ENCODE measurements around the gene RNGTT. TPM values are rescaled to one million over a fixed set of nuclear protein-coding genes. Genes with fewer than 3 reads are reported as not detected.

Gene RNGTT
- total and polyA plus RNA-seq, 12 donors, result 2.6 to 29.6 (median 14.2) TPM

DNA sequence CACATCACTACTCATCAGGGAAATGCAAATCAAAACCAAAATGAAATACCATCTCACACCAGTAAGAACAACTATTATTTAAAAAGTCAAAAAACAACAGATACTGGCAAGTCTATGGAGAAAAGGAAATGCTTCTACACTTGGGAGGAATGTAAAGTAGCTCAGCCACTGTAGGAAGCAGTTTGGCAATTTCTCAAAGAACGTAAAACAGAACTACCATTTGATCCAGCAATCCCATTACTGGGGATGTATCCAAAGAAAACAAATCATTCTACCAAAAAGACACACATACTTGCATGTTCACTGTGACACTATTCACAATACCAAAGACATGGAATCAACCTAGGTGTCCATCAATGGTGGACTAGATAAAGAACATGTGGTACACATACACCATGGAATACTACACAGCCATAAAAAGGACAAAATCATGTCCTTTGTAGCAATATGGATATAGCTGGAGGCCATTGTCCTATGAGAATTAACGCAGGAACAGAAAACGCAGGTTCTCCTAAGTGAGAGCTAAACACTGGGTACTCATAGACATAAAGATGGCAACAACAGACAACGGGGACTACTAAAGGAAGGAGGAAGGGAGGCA is 260.4 kb downstream of the RNGTT start:
- intact Hi-C loops (cut with DNase I), result no loop called here
- Histone ChIP-seq H3K27ac (no peak overlapping the region), H3K27me3 (no peaks in the 10 kb centered on the region), H3K4me3 (no peak overlapping the region), H3K9me3 (replicated peaks in 1 of 3) (no peaks in the 10 kb centered on the region), H3K4me1 (replicated peaks in 1 of 2) (peaks cover 0 to 13% of the 10 kb centered on the region in 2 donors), H3K36me3 (replicated peaks in 1 of 2) (no peaks in the 10 kb centered on the region)
- DNase-seq, result no peak
- TF ChIP-seq CTCF (IDR thresholded peaks at IDR 0.05) (no peak), POLR2A (IDR thresholded peaks at IDR 0.05) (no peak)
- WGBS, 4 donors, result 88 to 98% (median 97%) methylated on average over 4 of the region's 4 CpGs

DNA sequence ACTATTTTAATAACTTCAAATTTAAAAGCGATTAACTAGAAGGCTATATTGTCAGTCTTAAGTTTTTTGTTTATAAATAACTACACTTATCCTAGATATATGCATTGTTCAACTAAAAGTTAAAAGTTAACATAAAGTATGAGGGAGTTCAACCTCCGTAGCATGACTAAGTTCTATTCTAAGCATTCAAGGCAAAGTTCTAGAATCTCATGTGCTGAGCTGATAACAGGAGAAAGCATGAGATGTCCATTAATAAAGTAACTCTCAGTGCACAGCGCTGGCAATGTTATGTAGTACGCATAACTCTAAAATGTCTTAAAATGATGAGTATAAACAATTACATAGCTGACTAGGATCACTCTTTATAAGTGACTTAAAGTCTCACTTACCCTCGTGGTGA is 264.8 kb downstream of the RNGTT start:
- Histone ChIP-seq H3K4me3 (no peak overlapping the region), H3K4me1 (replicated peaks in 1 of 2) (peaks cover 0 to 4% of the 10 kb centered on the region in 2 donors), H3K36me3 (replicated peaks in 1 of 2) (no peaks in the 10 kb centered on the region), H3K9me3 (replicated peaks in 1 of 3) (no peaks in the 10 kb centered on the region), H3K27ac (no peak overlapping the region), H3K27me3 (no peaks in the 10 kb centered on the region)
- intact Hi-C loops (cut with DNase I), result loop anchor here in 1 of 2 donors (10.0 kb wide), 1 partner anchor 646 kb away; no protein-coding TSS in a partner anchor
- TF ChIP-seq POLR2A (IDR thresholded peaks at IDR 0.05), result no peak
- TF ChIP-seq CTCF (IDR thresholded peaks at IDR 0.05), result no peak
- DNase-seq, result no peak
- 91 to 94% (median 92%) methylated on average over 5 of the region's 5 CpGs for WGBS, 4 donors

DNA sequence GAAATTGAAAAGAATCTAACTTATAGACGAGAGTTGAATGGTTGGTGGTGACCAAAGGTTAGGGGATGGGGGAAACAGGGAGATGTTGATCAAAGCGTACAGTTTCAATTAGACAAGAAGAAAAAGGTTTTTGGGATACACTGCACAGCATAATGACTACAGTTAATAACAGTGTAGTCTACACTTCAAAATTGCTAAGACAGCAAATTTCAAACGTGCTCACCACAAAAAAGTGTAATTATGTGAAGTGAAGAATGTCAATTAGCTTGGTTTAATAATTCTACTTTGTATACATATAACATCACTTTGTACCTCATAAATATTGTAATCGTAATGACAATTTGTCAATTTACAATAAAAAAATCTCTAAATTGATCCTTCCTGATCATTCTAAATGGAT is 267.5 kb downstream of the RNGTT start:
- no peaks in the 10 kb centered on the region for H3K9me3 ChIP-seq (replicated peaks in 1 of 3)
- no peaks in the 10 kb centered on the region for H3K36me3 ChIP-seq (replicated peaks in 1 of 2)
- H3K4me3 ChIP-seq, result no peak overlapping the region
- WGBS, 4 donors, result 91 to 96% (median 94%) methylated on average over 4 of the region's 4 CpGs
- intact Hi-C loops (cut with DNase I), result loop anchor here in 1 of 2 donors (10.0 kb wide), 1 partner anchor 649 kb away; no protein-coding TSS in a partner anchor
- no peak for TF ChIP-seq CTCF (IDR thresholded peaks at IDR 0.05)
- no peak for TF ChIP-seq POLR2A (IDR thresholded peaks at IDR 0.05)
- DNase-seq, result no peak
- peaks cover 0 to 4% of the 10 kb centered on the region in 2 donors for H3K4me1 ChIP-seq (replicated peaks in 1 of 2)
- H3K27ac ChIP-seq, result no peak overlapping the region
- no peaks in the 10 kb centered on the region for H3K27me3 ChIP-seq

GRCh38 chr6:88683734-88684133 is 279.7 kb downstream of the RNGTT start:
- H3K4me1 ChIP-seq (replicated peaks in 1 of 2), result no peaks in the 10 kb centered on the region
- no peak overlapping the region for H3K4me3 ChIP-seq
- H3K27ac ChIP-seq, result no peak overlapping the region
- intact Hi-C loops (cut with DNase I), result no loop called here
- 55 to 64% (median 60%) methylated on average over 3 of the region's 3 CpGs for WGBS, 4 donors
- DNase-seq, result no peak
- H3K36me3 ChIP-seq (replicated peaks in 1 of 2), result no peaks in the 10 kb centered on the region
- H3K27me3 ChIP-seq, result no peaks in the 10 kb centered on the region
- TF ChIP-seq POLR2A (IDR thresholded peaks at IDR 0.05) (no peak), CTCF (IDR thresholded peaks at IDR 0.05) (no peak)
- no peaks in the 10 kb centered on the region for H3K9me3 ChIP-seq (replicated peaks in 1 of 3)
